Activated CD8-positive, alpha-beta memory T cell treated with anti-CD3 and anti-CD28 coated beads for 36 hours (primary cell): ENCODE results near the gene PSMC2. TPM values are rescaled to one million over a fixed set of nuclear protein-coding genes. Genes with fewer than 3 reads are reported as not detected.

Source experiments
- CTCF ChIA-PET: fragments of 350-600 bp; sonication (Branson Sonifier 250); formaldehyde crosslinking; loops from one replicate; lab custom pipeline; 2021; ENCODE audit warnings: antibody characterized with exemption; lab: Charles Lee
- POLR2A ChIA-PET: fragments of 350-600 bp; sonication (Branson Sonifier 250); formaldehyde crosslinking; loops from one replicate; lab custom pipeline; 2021; ENCODE audit warnings: antibody characterized with exemption; lab: Charles Lee
- total RNA-seq, 2 experiments: library from RNA; stranded (reverse); gene quantifications; one replicate each; pipeline ENCODE4 v1.2.3, GENCODE V29; 2021

Gene PSMC2
- 100 to 1,000 TPM; 188 to 192 TPM for total RNA-seq

DNA sequence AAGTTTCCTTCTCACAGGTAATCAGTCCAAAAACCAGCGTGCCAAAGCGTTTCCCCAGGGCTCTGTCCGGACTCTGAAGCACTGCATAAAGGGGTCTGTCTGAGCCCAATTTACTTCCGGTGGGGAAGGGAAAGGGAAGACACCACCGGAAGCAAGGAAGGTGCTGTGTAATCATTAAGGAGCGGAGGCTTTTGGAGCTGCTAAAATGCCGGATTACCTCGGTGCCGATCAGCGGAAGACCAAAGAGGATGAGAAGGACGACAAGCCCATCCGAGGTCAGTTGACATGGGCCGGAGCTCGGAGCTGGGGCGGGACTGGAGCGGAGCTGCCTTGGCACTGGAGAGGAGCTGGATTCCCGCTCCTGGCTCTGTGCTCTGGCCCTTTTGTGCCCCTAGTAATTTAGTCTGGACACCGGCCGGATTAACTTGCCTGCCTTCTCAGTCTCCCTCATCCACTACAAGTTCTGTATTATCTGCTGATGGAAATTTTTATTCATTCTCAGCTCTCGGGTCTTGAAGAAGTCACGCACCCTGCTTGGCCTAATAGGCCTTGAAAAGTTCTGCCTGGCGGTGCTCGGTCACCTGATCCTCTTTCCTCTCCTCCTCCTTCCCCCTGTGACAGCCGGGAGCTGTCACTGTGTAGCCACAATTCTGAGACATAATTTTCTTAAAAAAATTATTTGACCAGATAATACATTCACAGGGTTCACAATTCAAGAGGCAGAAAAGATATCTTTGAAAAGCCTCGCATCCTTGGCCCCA, at the start of gene PSMC2:
TSS of gene PSMC2 (plus strand) at position 137 of the 761 bp plus-strand sequence. CDS start at position 206, 69 bp downstream.
- POLR2A ChIA-PET, result no interaction called here

DNA sequence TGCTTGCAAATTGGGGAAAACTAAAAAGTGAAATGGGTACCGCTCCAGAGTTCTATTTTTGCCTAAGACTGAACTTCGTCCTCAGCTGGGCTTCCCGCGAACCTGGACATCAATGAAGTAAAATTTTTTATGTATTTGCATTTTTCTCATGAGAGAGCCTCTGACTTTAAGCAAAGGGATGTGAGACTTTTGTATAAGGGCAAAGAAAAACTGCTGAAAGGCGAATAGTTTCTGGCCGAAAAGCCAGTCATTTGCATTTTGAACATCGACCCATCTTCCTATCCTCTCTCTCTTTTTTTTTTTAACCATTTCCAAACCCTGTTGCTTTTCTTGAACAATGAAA, 49.6 kb upstream of the PSMC2 start:
- POLR2A ChIA-PET, result no interaction called here

More for the DNA sequence above, at the start of gene PSMC2:
- CTCF ChIA-PET, result no interaction called here

DNA sequence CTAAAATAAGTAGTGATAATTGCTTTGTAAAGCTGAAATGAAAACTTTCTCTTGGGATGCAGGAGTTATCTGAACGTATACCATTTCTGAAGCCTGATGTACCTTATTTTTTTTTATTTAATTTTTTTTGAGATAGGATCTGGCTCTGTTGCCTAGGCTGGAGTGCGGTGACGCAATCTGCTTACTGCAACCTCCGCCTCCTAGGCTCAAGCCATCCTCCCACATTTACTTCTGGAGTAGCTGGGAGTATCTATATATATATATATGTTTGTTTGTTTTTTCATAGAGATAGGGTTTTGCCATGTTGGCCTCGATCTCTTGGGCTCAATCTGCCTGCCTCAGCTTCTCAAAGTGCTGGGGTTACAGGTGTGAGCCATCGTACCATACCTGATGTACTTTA, 47.8 kb upstream of the PSMC2 start:
- POLR2A ChIA-PET, result no interaction called here

More for the DNA sequence above, 49.6 kb upstream of the PSMC2 start:
- CTCF ChIA-PET, result interaction anchor here (0.6 to 0.8 kb wide), 2 partner anchors 43 to 187 kb away, joined by 3 to 4 read pairs; no protein-coding TSS in a partner anchor

DNA sequence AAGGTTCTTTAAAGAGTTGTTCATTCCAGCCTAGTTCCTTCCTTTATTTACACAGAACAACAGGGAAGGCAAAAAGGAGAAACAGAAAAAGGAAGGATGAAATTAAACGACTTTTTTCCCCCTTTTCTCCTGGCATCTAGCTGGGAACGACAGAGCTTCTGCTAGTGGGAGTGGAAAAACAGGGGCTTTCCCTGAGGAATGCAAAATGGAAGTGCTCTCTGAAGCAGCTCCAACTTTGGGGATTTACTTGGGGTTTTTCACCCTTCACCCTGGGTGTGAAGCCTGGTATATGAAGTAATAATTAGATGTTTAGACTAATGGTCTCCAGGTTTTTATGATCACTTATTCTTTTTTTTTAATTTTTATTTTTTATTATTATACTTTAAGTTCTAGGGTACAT, 46.0 kb upstream of the PSMC2 start:
- CTCF ChIA-PET, result no interaction called here
- POLR2A ChIA-PET, result no interaction called here

More for the DNA sequence above, 47.8 kb upstream of the PSMC2 start:
- CTCF ChIA-PET, result no interaction called here

DNA sequence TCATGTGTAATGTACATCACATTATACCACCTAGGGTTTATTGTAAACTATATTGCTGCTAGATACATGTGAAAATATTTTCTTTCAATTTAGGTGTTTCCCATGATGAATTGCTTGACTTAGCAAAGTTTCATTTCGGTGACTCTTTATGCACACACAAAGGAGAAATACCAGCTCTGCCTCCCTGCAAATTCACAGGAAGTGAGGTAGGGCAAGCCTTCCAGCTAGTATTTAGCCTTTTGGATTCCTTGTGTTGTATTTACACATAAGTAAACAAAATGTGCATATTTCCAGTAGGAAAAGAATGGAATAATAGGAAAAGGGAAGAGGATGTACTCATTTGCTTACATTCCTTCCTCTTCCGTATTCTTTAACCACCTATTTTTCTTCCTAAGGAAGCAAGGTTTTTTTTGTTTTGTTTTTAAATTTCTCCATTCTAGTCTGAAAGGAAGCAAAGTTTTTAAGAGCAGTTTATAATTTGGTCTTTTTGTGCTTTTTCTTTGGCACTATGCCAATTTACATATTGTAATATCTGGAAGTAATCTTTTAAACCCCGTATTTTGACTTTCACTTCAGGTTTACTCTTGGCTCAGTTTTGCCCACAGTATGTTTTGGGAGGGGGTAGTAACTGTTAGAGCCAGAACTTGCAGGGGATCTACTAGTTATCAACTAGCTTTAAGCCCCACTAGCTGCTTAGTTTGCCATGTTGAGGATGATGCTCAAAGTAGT, 39.8 kb upstream of the PSMC2 start:
- CTCF ChIA-PET, result no interaction called here
- POLR2A ChIA-PET, result interaction anchor here (1.1 kb wide), 1 partner anchor 17 kb away, joined by 3 read pairs; no protein-coding TSS in a partner anchor

DNA sequence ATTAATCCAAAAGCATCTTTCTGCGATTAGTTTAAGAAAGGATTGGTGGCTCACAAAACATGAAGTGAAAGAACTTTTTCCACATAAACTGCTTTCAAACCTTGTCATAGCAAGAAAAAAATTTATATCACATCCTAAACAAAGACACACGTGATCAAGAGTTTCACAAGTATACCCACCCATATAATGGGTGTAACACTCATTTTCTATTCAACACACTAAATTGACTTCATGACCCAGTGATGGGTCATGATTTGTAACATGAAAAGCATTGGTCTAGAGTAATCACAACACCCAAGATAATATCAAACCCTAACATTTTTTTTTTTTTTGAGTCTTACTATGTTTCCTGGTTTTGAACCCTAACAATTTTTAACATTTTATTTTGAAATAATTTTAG, 32.6 kb upstream of the PSMC2 start:
- POLR2A ChIA-PET, result interaction anchor here (0.5 kb wide), 1 partner anchor 8 kb away, joined by 6 read pairs; no protein-coding TSS in a partner anchor
- CTCF ChIA-PET, result no interaction called here

DNA sequence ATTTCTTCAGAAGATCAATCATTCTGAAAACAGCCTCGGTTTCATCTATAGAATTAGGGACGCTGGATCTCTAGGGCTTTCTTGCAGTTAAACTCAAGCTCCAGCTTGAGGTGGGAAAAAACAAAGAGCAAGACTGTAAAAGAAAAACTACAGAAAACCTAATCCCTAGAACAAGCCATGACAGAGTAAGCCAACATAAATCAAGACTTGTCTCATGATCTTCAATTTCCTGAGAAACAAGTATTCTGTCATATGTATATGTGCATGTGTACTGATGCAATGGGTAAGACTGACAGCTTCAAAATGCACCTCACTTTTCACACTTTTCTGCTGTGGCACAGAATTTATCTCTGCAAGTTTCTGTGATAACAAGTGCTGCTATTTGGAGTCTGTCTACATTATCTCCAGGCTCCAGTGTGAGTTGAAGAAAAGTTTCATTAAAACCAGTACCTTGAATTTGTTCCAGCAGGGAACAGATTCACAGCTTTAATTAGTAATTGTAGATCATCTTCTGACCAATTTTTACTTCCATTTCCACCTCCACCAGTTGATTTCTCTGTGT, 31.0 kb upstream of the PSMC2 start:
- ChIA-PET POLR2A (no interaction called here), CTCF (interaction anchor here (1.4 kb wide), 1 partner anchor 26 kb away, joined by 4 read pairs; no protein-coding TSS in a partner anchor)

DNA sequence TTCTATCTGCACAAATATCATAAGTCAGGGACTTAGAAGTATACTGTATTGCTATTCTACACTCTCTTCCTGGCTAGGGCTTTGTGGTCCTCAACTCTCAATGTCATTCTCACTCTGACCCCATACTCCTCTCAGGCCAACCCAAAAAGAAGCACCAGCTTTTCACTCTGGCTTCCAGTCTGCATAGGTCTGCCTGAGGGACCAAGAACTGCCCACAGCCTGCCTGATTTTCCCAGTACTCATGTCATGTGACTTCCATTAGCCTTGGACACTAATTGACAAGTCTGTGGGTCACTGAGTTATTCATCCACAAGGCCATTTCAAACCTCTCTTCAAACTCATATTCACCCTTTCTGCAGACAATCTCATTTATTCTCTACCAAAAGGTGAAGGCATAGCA, 30.4 kb upstream of the PSMC2 start:
- POLR2A ChIA-PET, result no interaction called here
- CTCF ChIA-PET, result interaction anchor here (1.4 kb wide), 1 partner anchor 26 kb away, joined by 4 read pairs; no protein-coding TSS in a partner anchor

DNA sequence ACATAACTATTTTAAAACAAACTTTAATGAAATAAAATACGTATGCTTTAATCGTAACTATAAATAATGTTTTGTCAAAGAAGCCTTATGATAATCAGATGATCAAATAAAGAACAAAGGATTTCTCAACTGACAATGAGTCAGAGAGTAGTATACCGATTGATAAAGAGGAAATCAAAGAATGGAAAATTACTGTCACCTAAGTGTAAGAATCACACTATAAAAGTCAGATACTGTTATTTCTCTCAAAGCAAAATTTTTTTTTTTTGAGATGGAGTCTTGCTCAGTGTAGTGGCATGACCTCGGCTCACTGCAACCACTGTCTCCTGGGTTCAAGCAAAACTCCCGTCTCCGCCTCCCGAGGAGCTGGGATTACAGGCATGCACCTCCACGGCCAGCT, 21.7 kb upstream of the PSMC2 start:
- ChIA-PET POLR2A (no interaction called here), CTCF (no interaction called here)

DNA sequence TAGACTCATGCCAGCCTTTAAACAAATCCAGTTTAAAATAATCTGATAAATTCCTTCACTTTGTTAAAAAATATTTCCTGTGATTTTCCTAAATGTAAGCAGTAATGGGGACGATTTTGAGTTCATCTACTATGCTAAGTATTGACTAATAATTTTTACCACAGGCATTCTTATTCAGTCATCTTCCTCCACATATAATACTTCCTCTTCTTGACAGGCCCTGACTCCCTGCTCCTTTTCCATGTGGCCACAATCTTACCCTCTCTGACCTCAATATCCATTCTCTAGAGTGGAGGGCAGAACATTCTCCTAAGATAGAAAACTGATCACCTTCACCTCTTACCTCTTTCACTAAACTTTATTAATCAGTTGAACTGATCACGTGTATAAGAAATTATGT, 10.7 kb upstream of the PSMC2 start:
- CTCF ChIA-PET, result no interaction called here
- POLR2A ChIA-PET, result no interaction called here

DNA sequence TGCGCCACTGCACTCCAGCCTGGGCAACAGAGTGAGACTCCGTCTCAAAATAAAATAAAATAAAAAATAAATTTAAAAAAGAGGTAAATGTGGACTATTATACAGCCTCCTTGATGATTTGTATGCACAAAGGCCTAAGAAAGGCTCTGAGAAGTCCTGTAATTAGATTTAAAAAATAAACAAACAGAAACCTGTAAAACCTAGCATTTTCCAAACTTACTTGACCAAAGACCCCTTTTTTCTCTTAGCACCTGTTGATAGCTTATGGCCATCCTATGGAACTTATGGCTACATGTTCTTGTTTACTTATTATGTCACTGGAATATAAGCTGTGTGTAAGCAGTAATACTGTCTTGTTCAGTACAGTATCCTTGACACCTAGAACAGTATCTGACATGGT, 8.6 kb upstream of the PSMC2 start:
- ChIA-PET POLR2A (interaction anchor here (0.7 kb wide), 1 partner anchor 1901 kb away, joined by 4 read pairs; no protein-coding TSS in a partner anchor), CTCF (no interaction called here)

DNA sequence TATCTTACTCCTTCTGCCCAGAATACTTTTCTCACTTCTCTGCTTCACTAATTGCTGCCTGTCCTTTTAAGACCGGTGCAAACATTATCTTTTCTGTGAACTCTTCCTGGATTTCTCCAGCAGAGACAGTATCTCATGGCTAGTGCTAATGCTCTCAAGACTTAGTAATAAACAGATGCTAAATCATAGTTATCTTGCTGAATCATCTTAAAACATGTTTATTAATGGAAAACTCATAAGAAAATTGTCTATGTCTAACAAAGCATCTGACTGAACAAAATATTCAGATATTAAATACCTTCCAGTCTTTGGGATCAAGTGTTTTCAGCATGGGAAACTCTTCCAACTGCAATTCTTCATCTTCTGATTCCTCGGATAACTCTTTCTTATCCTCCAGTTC, 6.0 kb upstream of the PSMC2 start:
- CTCF ChIA-PET, result interaction anchor here (1.3 kb wide), 1 partner anchor 44 kb away, joined by 4 read pairs; no protein-coding TSS in a partner anchor
- POLR2A ChIA-PET, result no interaction called here

DNA sequence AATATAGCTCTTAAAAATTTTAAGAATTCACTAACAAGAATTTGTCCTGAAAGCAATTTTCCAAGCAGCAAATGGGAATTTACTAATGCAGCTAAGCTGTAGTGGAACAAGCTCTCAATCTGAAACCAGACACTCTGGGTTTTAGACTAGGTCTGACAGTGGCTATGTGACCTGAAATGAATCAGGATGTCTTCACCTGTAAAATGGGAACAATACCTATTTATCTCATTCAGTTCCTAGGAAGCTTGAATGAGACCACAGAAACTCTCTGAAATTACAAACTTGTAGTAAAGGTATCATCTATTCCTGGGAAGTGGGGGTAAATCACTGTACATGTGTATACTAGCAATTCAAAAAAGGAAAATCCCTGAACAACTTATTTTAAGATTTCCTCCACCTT, 4.1 kb upstream of the PSMC2 start:
- ChIA-PET POLR2A (interaction anchor here (0.5 to 0.8 kb wide), 3 partner anchors 9 to 829 kb away, joined by 3 to 9 read pairs (median 6); no protein-coding TSS in a partner anchor), CTCF (interaction anchor here (0.6 to 1.3 kb wide), 3 partner anchors 26 to 1680 kb away, joined by 3 to 4 read pairs (median 3); no protein-coding TSS in a partner anchor)

DNA sequence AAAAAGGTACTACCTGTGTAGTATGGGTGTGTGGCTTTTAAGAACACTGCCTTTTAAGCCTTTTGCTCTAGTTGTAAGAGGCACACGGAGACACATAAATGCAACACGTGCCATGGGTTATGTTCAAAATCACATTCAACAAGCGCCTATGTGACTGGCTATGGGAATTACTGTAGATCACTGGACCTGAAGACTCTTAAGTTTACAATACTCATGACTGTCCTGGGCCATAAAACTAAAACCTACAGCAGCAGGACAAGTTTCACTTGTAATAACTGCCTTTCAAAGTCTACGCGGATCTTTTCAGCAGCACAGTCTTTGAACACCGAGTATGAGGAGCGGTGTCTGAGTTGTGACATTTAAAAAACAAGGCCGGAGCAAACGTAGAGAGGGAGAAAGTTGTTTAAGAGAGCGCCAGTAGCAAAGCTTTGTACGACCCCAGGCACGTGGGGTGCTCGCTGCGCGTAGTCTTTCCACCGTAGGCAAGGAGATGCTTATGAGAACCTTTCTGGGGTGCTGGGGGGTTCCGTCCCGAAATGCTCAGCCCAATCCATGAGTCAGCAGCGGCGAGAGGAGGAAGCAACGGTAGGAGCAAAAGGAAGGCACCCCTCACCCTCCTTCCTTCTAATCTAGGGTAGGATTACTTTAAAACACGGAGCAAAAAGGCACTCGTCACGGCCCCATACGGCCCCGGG, 3.5 kb upstream of the PSMC2 start:
- CTCF ChIA-PET, result interaction anchor here (0.6 to 0.9 kb wide), 2 partner anchors 40 to 1679 kb away, joined by 3 read pairs; no protein-coding TSS in a partner anchor
- POLR2A ChIA-PET, result interaction anchor here (0.8 kb wide), 1 partner anchor 41 kb away, joined by 3 read pairs; no protein-coding TSS in a partner anchor

DNA sequence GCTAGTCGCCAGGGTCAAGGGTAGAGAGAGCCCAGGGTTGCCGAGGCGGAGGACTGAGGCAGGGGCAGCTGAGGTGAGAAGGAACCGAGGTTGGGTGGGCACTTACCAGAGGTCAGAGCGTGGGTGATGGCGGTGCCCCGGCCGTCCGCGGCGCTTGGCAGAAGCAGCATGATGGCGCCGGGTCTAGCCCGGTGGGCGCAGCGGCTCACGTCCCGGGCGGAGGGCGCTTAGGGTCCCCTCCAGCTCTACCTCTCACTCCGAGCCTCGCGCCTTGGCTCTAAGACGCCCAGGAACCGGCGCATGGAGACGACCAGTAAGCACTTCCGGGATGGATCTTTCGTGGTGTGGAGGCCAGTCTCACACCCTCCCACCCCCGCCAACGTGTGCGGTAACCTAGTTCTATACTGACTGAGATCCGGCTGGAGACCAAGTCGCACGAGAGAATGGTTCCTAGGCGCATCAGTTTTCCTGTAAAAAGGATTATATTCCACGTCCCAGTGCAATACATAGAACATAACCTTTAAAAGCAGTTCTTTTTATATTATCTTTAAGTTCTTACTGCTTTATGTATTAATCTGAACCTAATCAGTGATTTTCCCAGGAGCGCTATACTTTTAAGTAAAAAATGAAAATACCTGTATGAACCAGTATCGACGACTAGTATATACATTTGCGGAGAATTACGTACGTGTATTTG, 2.8 kb upstream of the PSMC2 start, which contains the start of gene DNAJC2:
TSS of gene DNAJC2 (minus strand) at position 315 of the 697 bp plus-strand sequence. CDS start at position 170, 145 bp downstream.
- ChIA-PET POLR2A (no interaction called here), CTCF (no interaction called here)

DNA sequence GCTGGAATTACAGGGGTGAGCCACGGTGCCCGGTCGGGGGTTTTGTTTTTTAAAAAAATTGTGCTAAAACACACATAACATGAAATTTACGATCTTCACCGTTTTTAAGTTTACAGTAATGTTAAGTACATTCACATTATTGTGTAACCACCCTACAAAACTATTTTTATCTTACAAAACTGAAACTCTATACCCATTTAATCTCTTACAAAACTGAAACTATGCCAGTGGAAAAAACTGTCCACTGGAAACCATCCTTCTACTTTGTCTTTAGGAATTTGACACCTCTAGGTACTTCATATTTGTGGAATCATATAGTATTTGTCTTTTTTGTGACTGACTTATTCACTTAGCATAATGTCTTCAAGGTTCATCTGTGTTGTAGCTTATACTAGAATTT, 1.0 kb upstream of the PSMC2 start:
- ChIA-PET CTCF (no interaction called here), POLR2A (no interaction called here)

DNA sequence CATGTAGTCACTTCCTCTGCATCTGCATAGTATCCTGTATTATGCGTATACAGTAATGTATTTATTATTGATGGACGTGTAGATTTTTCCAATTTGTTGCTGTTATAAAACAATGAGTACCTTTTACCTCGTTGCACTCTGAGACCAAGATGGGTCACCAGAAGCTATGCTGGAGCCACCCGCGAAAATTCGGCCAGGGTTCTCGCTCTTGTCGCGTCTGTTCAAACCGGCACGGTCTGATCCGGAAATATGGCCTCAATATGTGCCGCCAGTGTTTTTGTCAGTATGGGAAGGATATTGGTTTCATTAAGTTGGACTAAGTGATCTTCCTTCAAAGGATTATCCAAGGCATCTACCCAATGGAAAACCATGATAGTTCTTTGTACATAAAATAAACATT, 1.0 kb downstream of the PSMC2 start:
- ChIA-PET POLR2A (no interaction called here), CTCF (no interaction called here)

DNA sequence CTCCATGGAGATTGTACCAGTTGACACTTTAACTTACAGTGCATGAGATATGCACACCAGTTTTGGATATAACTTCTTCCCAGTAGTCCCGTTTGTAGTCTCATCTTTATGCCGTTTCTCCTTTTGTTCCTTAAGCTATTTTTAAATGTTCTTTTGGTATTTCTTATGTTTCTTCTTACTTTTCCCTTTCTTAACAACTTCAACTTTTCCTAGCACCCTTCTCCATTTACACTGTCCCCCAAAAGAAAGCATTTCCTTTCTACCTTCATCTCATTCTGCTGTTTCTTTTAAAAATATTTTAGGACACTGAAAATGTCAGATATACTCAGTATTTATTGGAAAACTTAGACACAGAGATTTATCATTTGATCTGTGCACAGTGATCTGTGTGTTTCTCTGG, 1.5 kb downstream of the PSMC2 start:
- CTCF ChIA-PET, result no interaction called here
- POLR2A ChIA-PET, result interaction anchor here (0.7 kb wide), 1 partner anchor 10 kb away, joined by 3 read pairs; no protein-coding TSS in a partner anchor
